Hepatocyte (in vitro differentiated cells): ENCODE data around the gene RUNX1.

ENCODE experiments used
- EZH2 ChIP-seq: fragments of 200-600 bp; sonication (generic); IDR thresholded peaks from 2 replicates; pipeline ENCODE4 v1.6.1; 2016; ENCODE audit warnings: antibody characterized with exemption, mild to moderate bottlenecking, borderline replicate concordance
- TF ChIP-seq, protein P1 (sequence below): fragments of 200-600 bp; sonication (generic); IDR thresholded peaks from 2 replicates; pipeline ENCODE4 v1.5.1; 2016; ENCODE audit warnings: antibody characterized with exemption, mild to moderate bottlenecking; ENCODE audit not compliant: poor library complexity

DNA sequence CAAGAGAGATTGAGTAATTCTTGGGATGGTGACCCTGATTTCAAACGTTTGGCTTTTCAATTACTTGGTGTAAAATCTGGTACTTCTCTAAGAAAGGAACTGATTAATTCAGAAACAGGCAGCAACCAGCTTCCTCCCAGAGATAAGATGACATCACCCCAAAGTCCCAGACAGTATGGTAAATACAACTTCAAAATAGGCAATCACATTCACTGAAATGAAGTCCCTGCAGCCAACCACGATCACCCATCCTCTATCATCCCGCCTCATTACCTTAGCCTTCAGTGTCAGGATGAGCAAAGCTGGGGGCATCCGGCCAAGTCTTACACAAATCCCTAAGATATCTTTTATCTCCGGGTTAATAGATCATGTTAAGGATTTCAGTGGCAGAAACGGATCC, 26.4 kb upstream of the RUNX1 start:
- TF ChIP-seq, protein P1, sequence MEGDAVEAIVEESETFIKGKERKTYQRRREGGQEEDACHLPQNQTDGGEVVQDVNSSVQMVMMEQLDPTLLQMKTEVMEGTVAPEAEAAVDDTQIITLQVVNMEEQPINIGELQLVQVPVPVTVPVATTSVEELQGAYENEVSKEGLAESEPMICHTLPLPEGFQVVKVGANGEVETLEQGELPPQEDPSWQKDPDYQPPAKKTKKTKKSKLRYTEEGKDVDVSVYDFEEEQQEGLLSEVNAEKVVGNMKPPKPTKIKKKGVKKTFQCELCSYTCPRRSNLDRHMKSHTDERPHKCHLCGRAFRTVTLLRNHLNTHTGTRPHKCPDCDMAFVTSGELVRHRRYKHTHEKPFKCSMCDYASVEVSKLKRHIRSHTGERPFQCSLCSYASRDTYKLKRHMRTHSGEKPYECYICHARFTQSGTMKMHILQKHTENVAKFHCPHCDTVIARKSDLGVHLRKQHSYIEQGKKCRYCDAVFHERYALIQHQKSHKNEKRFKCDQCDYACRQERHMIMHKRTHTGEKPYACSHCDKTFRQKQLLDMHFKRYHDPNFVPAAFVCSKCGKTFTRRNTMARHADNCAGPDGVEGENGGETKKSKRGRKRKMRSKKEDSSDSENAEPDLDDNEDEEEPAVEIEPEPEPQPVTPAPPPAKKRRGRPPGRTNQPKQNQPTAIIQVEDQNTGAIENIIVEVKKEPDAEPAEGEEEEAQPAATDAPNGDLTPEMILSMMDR = no peak
- TF ChIP-seq EZH2 = no peak
